ENCODE results near the gene AIFM2.
"Not testable (repeated sequence)": the region's sequence is repeated elsewhere in the genome, so short reads cannot be mapped to it uniquely, and the experiment has no call there.

AIFM2 gene

DNA sequence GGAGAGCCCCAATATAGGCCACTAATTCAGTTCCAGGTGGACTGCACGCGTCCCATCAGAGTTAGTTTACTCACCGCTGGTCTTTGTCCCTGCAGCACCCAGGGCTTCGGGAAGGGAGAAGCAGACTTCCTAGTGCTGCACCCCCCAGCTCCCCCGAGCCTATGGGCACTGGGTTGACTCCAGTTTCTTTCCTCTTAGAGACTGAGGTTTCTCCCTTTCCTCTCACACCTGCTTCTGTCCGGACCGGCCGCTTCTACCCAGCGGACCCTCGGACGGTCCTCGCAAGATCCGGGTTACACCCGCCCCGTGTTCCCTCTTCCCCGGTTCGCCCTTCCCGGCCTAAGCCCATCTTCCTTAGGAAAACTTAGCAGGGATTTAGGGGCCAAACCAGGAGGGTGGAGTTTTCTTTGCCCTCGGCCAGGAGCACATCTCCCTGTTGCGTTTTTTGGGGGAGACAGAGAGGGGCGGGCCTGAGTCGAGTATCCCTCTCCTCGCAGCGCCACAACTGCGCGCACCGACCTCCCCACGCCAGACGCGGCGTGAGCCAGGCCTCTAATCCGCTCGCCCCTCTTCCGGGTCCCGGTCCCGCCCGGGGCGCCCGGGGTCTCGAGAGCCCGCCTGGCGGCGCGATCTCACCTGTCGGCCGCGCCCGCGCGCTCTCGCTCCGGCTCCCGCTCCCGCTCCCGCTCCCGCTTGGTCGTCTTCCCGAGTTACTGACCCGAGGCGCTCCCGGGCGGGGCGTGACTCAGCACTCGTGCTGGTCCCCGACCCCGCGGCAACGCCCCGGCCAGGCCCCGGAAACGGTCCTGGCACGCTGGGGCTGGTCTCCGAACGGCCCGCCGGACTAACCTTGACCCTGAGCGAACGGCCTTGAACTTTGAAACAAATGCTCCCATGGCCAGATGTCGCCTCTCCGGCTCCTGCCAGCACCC, at the start of gene AIFM2:
TSS of gene AIFM2 (minus strand) at position 728 of the 932 bp plus-strand sequence. CDS start 8,741 bp downstream, outside the sequence.
- peak; percentile 9 for DNase-seq

GRCh38 chr10:70179209-70179608, 46.6 kb upstream of the AIFM2 start:
- DNase-seq, result not testable (repeated sequence)

DNA sequence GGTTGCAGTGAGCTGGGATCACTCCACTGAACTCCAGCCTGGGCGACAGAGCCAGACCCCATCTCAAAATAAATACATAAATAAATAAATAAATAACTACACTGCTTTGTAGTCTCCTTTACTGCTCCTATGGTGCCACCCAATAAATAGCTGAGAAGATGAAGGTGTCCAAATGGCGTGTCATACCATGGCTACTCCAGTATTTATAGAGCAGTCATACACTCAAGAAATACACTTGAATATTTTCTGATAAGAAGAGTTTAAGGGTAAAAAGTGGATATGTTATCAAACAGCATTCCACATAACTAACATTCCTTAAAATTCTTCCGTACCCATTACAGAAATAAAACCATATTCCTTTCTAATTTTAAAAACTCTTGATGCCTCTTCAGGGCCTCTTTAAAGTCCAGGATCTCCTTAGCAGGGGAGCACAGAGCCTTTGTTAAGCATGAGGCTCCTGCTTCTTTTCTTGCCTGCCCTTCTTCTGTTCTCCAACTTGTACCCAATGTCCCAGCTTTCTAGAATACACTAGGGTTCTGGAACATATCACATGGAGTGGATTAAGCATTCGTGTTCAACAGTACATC, 45.6 kb upstream of the AIFM2 start:
- no peak for DNase-seq

DNA sequence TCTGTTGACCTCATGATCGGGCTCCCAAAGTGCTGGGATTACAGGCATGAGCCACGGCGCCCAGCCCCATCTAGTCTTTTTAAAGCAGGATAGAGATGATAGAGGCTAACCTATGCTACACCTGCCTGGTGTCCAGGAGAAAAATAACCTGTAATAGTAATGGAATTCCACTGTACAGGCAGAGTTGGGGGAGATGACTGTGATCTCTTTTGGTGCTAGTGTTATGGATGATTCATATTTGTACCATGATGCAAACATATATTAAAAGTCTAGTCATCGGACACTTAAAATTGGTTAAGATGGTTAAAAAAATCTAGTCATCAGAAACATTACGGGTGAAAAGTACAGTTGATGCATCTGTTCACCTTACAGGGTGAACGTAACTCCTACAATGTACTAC, 43.8 kb upstream of the AIFM2 start:
- no peak for DNase-seq

GRCh38 chr10:70175516-70175915, 42.9 kb upstream of the AIFM2 start:
- no peak for DNase-seq

DNA sequence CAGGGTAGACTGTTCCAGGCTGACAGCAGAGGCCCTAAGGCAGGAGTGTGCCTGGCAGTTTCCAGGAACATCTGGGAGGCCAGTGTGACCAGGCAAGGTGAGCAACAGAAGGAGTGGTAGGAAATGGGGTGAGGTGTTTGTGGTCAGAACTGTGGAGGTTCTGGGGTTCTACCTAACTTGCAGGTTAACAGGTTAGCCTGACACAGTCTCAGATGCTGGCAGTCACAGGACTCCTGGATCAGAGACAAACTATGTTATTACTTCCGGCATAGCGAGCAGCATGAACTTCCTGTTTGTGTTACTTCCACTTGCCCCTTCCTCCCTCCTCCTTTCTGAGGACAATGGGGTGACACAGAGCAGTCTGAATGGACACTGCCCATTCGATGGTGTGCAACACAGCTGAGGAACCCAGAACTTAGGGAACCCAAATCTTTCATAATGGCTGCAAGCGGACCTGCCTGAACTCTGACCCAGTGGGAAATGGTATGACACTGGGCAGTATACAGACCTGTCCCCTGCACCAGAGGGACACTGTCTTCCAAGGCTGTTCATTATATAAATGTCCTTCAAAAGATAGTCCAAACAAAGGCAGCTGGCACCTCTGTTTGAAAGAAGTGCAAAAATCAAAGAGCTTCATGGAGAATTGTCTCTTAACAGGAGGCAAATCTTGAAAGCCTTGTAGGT, 41.6 kb upstream of the AIFM2 start:
- DNase-seq, result peak; percentile 44

GRCh38 chr10:70169649-70170364, 37.2 kb upstream of the AIFM2 start:
- DNase-seq, result no peak

- peak; percentile 55 for DNase-seq
These were observed 36.4 kb upstream of the AIFM2 start for GRCh38 chr10:70169011-70169410.

GRCh38 chr10:70167246-70167645, 34.6 kb upstream of the AIFM2 start:
- DNase-seq, result no peak

DNA sequence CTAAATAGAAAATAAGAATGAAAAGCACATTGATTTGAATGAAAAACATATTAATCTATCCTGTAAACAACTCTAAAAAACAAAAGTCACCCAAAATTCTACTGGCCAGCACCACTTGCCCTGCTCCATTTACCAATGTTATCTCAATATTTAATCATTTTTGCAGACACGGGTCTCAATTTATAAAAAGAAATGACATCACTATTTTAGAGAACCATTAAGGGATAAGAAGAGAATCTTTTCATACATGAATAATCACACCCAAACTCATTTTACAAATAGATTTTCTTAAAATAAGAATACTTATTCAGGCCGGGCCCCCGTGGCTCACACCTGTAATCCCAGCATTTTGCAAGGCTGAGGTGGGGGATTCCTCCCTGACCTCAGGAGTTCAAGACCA, 33.8 kb upstream of the AIFM2 start:
- no peak for DNase-seq

DNA sequence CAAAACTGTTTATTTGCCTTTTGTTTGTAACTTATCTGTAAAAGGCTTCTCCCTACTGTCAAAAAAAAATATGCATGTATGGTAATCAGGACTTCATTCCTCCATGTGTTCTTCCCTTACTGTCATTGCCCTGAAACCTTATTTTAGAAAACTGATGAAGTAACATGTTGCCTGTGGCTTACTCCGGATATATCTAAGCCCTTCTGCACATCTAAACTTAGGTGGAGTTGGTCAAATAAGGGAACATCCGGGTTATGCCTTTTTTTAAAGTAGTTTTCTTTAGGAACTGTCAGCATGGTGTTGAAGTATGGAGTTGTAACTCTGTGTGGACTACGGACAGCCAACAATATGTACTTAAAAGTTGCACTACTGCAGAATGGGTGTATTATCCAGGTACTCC, 31.5 kb upstream of the AIFM2 start:
- peak; percentile 96 for DNase-seq

GRCh38 chr10:70163448-70163847, 30.8 kb upstream of the AIFM2 start:
- no peak for DNase-seq

GRCh38 chr10:70162892-70163201, 30.2 kb upstream of the AIFM2 start:
- peak; percentile 69 for DNase-seq

GRCh38 chr10:70162151-70162891, 29.7 kb upstream of the AIFM2 start:
- DNase-seq, result peak; percentile 57

GRCh38 chr10:70160798-70161197, 28.2 kb upstream of the AIFM2 start:
- no peak for DNase-seq

- not testable (repeated sequence) for DNase-seq
These were observed 26.7 kb upstream of the AIFM2 start for GRCh38 chr10:70159366-70159765.

GRCh38 chr10:70158113-70158512, 25.5 kb upstream of the AIFM2 start:
- no peak for DNase-seq

GRCh38 chr10:70155255-70155838, 22.7 kb upstream of the AIFM2 start:
- DNase-seq, result no peak

- DNase-seq, result no peak
These were observed 15.9 kb upstream of the AIFM2 start for GRCh38 chr10:70148516-70148915.

DNA sequence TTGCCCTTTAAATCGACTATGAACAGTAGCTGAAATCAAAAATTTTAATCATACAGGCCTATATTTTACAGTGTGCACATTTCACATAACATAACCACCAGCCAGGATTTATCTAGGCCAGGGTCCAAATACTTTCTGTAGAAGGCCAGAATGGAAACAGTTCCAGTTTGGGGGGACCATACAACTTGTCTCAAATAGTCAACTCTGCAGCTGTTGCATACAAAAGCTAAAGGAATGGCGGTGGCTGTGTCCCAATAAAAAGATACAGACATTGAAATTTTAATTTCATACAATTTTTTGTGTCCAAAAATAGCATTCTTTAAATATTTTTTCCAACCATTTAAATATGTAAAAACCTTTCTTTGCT, 14.6 kb upstream of the AIFM2 start:
- DNase-seq, result no peak

DNA sequence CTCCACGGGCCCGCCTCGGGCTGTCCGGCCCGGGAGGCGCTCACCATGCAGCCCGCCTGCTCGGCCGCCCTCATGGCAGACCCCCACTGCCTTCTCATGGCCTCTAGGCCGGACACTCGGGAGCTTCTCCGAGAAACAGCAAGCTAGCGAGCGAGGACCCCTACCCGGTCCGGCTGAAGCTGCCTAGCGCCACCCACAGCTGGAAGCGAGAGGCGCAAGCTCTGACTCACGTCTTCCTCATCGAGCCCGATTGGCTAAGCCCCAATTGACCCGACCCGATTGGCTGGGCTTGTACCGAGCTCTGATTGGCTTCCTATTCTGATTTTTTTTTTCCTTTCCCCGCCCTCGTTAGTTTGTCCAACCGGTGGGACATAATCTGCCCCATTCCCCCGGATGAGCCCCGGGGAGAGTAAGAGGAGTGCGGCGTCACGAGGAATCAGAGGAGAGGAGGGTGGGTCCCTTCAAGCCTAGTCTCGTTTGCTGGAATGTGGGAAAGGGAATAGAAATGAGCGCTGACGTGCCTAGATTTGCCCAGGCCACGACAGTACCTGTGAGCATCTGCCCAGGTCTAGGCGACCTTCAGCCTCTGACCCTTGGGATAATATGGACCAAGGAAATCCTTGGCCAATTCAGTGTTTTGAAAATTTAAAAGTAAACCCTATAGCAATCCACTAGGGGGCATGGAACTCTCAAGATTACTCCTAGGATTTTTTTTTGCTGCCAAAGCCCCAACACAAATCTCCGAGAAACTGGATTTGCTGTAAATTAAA, 14.0 kb upstream of the AIFM2 start, which contains the start of gene TYSND1:
TSS of gene TYSND1 (minus strand) at position 212 of the 770 bp plus-strand sequence. CDS start at position 98, 114 bp downstream.
- DNase-seq, result peak; percentile 98
